HG02763 (cell line): ENCODE data around the gene RUFY1.
"Not testable (repeated sequence)": the region's sequence is repeated elsewhere in the genome, so short reads cannot be mapped to it uniquely, and the experiment has no call there.

Source experiments
- ATAC-seq: cut with Tn5 transposase; IDR thresholded peaks from one replicate; pipeline ENCODE4 v1.9.1; 2021; ENCODE audit warnings: mild to moderate bottlenecking, moderate library complexity; ENCODE audit not compliant: unreplicated experiment

The RUFY1 gene

DNA sequence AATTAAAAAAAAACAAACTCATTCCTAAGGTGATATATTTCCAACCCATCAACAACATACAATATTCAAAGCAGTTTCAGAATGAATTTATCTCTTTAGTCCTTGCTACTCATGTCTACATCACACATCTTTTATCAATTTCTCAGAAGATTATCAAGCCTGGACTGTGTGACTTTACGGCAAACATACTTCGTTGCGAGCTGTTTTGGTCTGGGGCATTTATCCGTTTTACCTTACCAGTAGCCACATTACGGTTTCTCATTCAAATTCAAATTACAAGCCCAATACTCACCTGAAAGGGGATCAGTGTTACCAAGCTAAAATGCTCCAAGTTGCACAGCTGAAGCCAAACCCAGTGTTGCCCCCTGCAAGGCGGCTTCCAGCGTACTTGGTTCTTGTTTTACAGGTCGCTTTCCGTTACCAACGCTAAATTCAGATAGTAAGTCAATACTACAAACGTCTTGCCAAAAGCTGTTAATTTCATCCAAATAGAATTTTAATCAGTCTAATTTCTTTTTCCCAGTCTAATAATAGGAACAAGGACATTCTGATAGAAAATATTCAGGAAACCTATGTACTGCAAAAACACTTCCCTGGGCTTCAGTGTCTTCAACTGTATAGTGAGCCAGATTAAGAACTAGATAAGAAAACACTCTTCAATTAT lies 71.3 kb downstream of the RUFY1 start:
- no peak for ATAC-seq

GRCh38 chr5:179623003-179623905 lies 72.9 kb downstream of the RUFY1 start, which contains the start of gene HNRNPH1:
Gene HNRNPH1 (minus strand): TSS chr5:179623671. CDS start chr5:179623133, 538 bp downstream.
- peak; percentile 75 for ATAC-seq

DNA sequence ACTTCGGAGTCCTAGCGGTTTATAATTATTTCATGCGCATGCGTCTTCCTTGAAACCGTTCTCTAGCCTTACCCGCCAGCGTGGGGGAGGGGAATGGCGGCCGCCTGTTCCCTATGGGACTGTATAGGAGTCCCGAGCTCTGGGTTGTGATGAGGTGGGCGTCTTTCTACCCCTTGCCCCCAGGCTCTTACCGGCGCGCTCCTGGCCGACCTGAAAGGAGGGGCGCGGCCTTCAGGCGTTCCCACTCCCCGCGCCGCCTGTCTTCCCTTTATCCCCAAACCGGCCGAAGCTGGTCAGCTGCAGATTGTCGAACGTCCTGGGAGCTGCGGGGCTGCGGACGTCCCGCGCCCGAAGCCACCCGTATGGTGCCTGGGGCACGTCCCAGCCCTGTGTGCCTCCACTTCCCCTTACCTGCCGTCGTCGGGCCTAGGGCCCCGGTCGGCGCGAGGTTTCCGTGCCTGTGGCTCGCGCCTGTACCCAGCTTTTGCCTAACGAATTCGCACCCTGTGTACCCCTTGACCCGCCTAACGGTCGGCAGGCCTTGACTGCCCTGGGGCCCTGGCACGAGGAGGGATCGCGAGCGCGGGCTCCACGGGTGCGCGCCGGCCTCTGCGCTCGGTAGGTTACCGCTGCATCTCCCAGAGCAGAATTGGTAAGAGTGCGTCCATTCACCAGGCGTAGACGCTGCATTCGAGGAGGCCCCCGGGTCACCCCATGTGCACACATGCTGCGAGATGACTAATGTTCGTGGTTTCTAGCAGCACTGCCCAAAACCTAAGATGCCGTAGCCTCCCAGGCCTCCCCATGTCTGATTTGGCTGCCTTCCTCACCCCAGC lies 73.8 kb downstream of the RUFY1 start:
- no peak for ATAC-seq

DNA sequence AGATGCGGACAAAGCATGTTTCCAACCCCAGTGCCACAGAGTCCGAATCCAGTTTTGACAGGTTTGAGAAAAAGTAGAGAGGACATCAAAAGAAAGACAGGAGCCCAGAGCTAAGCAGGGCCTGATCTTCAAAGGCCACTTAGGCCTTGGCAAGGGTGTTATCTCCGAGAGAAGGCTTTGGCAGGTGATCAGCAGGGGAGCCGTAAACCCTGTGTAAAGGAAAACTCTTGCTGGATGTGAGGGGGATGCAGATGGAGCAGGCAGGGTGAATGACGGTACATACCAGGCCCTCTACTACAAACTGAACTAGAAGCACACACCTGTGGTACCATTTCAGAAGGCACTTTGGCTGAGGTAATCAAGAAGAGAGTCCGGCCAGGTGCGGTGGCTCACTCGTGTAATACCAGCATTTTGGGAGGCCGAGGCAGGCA lies 74.5 kb downstream of the RUFY1 start:
- ATAC-seq, result no peak

- ATAC-seq, result peak; percentile 47
Observed at GRCh38 chr5:179633501-179634369, 83.4 kb downstream of the RUFY1 start.

DNA sequence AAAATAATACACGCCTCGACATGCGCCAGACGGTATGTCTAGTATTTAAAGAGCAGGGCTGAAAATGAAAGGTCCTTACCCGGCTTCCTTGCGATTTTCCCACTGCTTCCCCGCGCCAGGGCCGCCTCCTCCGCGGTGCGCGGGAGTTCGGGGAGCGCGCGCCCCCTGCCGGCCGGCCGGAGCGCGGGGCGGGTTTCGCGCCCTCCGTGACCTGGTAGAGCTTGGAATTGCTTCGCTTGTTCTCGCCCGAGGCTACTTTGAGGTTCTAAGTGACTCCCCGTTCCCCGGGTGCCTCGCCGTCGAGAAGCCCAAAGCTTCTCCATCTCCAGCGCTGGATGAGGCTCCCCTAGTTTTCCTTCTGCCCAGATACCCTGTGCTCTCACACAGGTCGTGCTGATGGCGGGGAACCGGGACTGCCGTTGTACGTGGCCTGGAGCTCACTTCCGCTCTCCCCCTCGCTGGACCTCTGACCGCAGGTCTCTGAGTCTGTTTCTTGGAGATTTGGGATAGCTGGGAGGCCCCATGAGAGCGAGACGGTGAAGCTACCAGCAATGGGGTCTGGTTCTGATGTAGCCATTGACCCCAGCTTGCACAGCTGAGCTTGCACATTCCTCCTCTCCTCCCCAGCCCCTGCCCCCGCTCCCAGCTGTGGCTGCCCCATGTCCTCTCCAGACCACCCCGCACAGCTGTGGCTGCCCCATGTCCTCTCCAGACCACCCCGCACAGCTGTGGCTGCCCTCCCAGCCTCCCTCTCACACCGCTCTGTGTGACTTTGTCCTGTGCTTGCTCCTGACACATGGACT lies 84.2 kb downstream of the RUFY1 start:
- peak; percentile 94 for ATAC-seq

DNA sequence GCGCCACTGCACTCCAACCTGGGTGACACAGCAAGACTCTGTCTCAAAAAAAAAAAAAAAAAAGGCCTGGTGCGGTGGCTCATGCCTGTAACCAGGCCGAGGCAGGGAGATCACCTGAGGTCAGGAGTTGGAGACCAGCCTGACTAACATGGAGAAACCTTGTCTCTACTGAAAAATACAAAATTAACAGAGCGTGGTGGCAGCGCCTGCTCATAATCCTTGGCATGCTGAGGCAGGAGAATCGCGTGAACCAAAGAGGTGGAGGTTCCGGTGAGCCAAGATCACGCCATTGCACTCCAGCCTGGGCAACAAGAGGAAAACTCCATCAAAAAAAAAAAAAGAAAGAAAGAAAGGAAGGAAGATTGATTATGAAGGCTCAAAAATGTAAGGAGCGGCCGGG lies 88.9 kb downstream of the RUFY1 start:
- not testable (repeated sequence) for ATAC-seq

DNA sequence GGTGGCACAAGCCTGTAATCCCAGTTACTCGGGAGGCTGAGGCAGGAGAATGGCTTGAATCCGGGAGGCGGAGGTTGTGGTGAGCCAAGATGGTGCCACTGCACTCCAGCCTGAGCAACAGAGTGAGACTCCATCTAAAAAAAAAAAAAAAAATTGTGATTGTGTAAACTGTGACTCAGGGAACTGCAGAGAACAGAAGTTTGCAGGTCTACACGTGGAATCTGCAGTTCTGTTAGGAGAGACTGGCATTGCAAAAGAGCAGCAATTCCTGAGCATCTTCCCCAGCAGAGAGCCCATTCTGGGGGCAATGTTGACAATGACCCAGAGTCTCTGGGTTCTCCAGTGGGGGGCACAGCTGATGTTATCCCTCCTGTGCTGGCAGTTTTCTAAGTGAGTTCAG lies 91.4 kb downstream of the RUFY1 start:
- ATAC-seq, result not testable (repeated sequence)

DNA sequence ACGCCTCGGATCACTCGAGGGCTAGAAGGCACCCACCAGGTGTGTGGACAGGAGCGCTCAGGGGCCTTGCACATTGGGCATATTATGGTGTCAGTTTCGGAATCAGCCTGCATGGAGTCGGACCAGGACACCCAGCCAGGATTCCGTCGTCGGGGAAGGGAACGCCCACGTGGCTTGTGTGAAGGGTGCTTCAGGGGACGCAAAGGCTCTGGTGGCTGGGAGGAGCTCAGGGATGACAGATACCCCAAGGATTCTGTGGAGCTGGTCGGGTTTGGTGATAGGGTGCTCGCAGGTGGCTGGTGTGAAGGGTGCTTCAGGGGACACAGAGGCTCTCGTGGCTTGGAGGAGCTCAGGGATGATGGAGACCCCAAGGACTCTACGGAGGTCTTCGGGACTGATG lies 92.3 kb downstream of the RUFY1 start:
- ATAC-seq, result not testable (repeated sequence)

- ATAC-seq, result not testable (repeated sequence)
Observed at GRCh38 chr5:179643141-179643920, 93.0 kb downstream of the RUFY1 start.

- ATAC-seq, result not testable (repeated sequence)
Observed at GRCh38 chr5:179644766-179645165, 94.4 kb downstream of the RUFY1 start.

DNA sequence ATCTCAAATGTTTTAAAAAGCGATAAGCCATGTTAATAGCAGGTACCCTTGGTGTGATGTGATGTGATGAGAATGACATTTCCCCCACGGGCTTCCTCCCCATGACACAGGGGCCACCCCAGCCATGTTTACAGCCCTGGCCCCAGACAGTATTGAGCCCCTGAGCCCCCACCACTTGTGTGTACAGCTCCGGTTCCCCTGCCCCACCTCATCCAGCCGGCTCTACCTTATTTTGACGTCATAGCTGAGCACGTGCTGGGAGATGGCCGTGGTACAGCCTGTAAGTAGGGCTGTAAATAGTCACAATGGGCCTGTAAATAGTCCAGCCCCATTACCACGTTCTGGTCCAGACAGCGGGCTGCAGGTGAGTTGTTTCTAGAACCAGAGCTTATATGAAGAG lies 98.1 kb downstream of the RUFY1 start:
- ATAC-seq, result no peak

GRCh38 chr5:179649166-179649703 lies 98.9 kb downstream of the RUFY1 start:
- not testable (repeated sequence) for ATAC-seq

- ATAC-seq, result not testable (repeated sequence)
Observed at GRCh38 chr5:179650245-179650644, 99.9 kb downstream of the RUFY1 start.

DNA sequence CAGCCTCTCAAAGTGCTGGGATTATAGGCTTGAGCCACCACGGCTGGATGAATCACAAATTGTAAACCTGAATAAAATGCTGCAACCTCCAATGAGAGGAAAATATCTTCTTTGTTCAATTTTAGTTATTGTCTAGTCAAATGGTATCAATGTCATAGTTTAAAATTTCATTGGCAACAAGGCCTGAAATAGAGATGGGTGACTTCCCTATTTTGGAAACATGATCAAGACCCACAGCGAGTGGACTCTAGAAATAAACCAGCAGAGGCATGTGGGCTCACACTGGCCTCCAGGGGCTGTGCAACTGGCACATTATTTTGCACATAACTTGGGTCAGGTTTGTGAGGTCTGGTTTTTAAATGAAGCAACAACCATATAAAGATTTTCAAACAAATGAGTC lies 102.8 kb downstream of the RUFY1 start:
- not testable (repeated sequence) for ATAC-seq

- ATAC-seq, result peak; percentile 79
Observed at GRCh38 chr5:179657302-179658178, 107.2 kb downstream of the RUFY1 start.

DNA sequence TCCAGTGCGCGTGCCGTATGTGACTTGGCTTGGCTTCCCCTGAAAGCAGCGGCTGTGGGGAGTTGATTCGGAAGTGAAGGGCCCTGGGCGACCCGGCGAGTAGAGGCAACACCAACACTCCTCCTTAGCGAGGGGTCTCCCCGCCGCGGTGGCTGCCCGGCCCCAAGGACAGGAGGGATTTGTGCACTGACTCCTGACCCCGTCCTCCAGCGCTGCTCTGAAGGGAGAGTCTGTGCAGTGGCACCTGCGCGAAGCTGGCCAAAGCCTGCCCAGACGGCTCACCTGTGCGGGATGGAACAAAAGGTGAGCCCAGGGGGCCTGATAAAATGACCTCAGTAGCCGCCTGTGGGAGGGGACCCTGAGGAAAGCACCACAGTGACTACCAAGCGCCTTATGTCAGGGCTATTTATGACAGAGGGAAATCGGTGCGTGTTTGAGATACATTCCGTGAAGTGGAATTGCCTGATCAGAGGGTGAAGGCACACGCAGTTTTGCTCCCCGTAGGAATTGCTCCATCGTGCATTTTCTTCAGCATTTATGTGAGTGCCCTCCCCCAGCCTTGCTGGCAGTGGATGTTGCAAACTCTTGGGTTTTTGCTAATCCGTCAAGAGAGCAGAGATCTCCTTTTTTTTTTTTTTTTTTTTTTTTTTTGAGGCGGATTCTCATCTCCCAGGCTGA lies 108.0 kb downstream of the RUFY1 start:
- peak; percentile 59 for ATAC-seq
